Stimulated activated memory B cell treated with anti-CD40 and anti-IgM and Interleukin-4, amounts not matched to agents 10 μg/mL and 1 μg/mL and 100 μg/mL, for 72 hours (primary cell): Measurements from ENCODE around the gene CDKN2B-AS1.

ENCODE experiments used
- ATAC-seq: fragments of 150-1000 bp; cut with Tn5 transposase; 2 replicates; pipeline ENCODE4 v1.10.0; 2021
- H3K27ac Mint-ChIP-seq: one replicate; pipeline ENCODE4 v1.8.0; 2022; ENCODE audit warnings: mild to moderate bottlenecking, mixed read lengths
- H3K27me3 Mint-ChIP-seq: one replicate; pipeline ENCODE4 v1.8.0; 2022; ENCODE audit warnings: mixed read lengths
- H3K36me3 Mint-ChIP-seq: one replicate; pipeline ENCODE4 v1.8.0; 2022; ENCODE audit warnings: mixed read lengths
- H3K4me1 Mint-ChIP-seq: one replicate; pipeline ENCODE4 v1.8.0; 2022; ENCODE audit warnings: mixed read lengths
- H3K4me3 Mint-ChIP-seq: one replicate; pipeline ENCODE4 v1.8.0; 2022; ENCODE audit warnings: mild to moderate bottlenecking, moderate library complexity, mixed read lengths
- H3K9me3 Mint-ChIP-seq: one replicate; pipeline ENCODE4 v1.8.0; 2022; ENCODE audit warnings: mixed read lengths

CDKN2B-AS1 gene

GRCh38 chr9:22064957-22065356, 70.4 kb downstream of the CDKN2B-AS1 start:
- ATAC-seq = no peak
- no peaks in the 10 kb centered on the region for H3K4me1 Mint-ChIP-seq
- no peak overlapping the region for H3K4me3 Mint-ChIP-seq
- no peaks in the 10 kb centered on the region for H3K9me3 Mint-ChIP-seq
- H3K27ac Mint-ChIP-seq = no peak overlapping the region
- H3K27me3 Mint-ChIP-seq = no peaks in the 10 kb centered on the region
- peaks cover 5% of the 10 kb centered on the region for H3K36me3 Mint-ChIP-seq

- no peak overlapping the region for H3K4me3 Mint-ChIP-seq
- no peak for ATAC-seq
- no peaks in the 10 kb centered on the region for H3K4me1 Mint-ChIP-seq
- no peaks in the 10 kb centered on the region for H3K9me3 Mint-ChIP-seq
- peaks cover 5% of the 10 kb centered on the region for H3K36me3 Mint-ChIP-seq
- no peak overlapping the region for H3K27ac Mint-ChIP-seq
- H3K27me3 Mint-ChIP-seq = no peaks in the 10 kb centered on the region
Measured at GRCh38 chr9:22065431-22066200, 71.0 kb downstream of the CDKN2B-AS1 start.

- ATAC-seq = no peak
- Mint-ChIP-seq H3K27ac (no peak overlapping the region), H3K36me3 (peaks cover 5% of the 10 kb centered on the region), H3K9me3 (no peaks in the 10 kb centered on the region), H3K4me1 (no peaks in the 10 kb centered on the region), H3K4me3 (no peak overlapping the region), H3K27me3 (no peaks in the 10 kb centered on the region)
Measured at GRCh38 chr9:22067196-22067595, 72.6 kb downstream of the CDKN2B-AS1 start.

- Mint-ChIP-seq H3K27ac (no peak overlapping the region), H3K4me3 (no peak overlapping the region), H3K27me3 (no peaks in the 10 kb centered on the region), H3K4me1 (no peaks in the 10 kb centered on the region), H3K9me3 (no peaks in the 10 kb centered on the region), H3K36me3 (peaks cover 4% of the 10 kb centered on the region)
- no peak for ATAC-seq
Measured at GRCh38 chr9:22068369-22068768, 73.8 kb downstream of the CDKN2B-AS1 start.

GRCh38 chr9:22073349-22073748, 78.8 kb downstream of the CDKN2B-AS1 start:
- Mint-ChIP-seq H3K27me3 (no peaks in the 10 kb centered on the region), H3K4me3 (no peak overlapping the region), H3K9me3 (no peaks in the 10 kb centered on the region), H3K27ac (no peak overlapping the region), H3K4me1 (no peaks in the 10 kb centered on the region), H3K36me3 (no peaks in the 10 kb centered on the region)
- ATAC-seq = no peak

GRCh38 chr9:22078081-22078480, 83.5 kb downstream of the CDKN2B-AS1 start:
- H3K9me3 Mint-ChIP-seq = no peaks in the 10 kb centered on the region
- no peaks in the 10 kb centered on the region for H3K27me3 Mint-ChIP-seq
- no peak overlapping the region for H3K27ac Mint-ChIP-seq
- H3K4me1 Mint-ChIP-seq = peaks cover 20% of the 10 kb centered on the region
- H3K36me3 Mint-ChIP-seq = peaks cover 7% of the 10 kb centered on the region
- no peak for ATAC-seq
- H3K4me3 Mint-ChIP-seq = no peak overlapping the region

- Mint-ChIP-seq H3K27me3 (no peaks in the 10 kb centered on the region), H3K9me3 (no peaks in the 10 kb centered on the region), H3K27ac (no peak overlapping the region), H3K4me3 (no peak overlapping the region), H3K36me3 (peaks cover 7% of the 10 kb centered on the region), H3K4me1 (peaks cover 20% of the 10 kb centered on the region)
- peak; percentile 94 for ATAC-seq
Measured at GRCh38 chr9:22079873-22080341, 85.3 kb downstream of the CDKN2B-AS1 start.

GRCh38 chr9:22084336-22085035, 89.9 kb downstream of the CDKN2B-AS1 start:
- Mint-ChIP-seq H3K9me3 (no peaks in the 10 kb centered on the region), H3K4me3 (no peak overlapping the region), H3K4me1 (peaks cover 18% of the 10 kb centered on the region), H3K27ac (no peak overlapping the region), H3K27me3 (no peaks in the 10 kb centered on the region), H3K36me3 (peaks cover 7% of the 10 kb centered on the region)
- no peak for ATAC-seq

GRCh38 chr9:22088053-22088716, 93.6 kb downstream of the CDKN2B-AS1 start:
- H3K27me3 Mint-ChIP-seq = no peaks in the 10 kb centered on the region
- peaks cover 4% of the 10 kb centered on the region for H3K9me3 Mint-ChIP-seq
- no peak overlapping the region for H3K27ac Mint-ChIP-seq
- ATAC-seq = no peak
- H3K36me3 Mint-ChIP-seq = no peaks in the 10 kb centered on the region
- no peak overlapping the region for H3K4me3 Mint-ChIP-seq
- H3K4me1 Mint-ChIP-seq = no peaks in the 10 kb centered on the region

GRCh38 chr9:22088717-22089061, 94.1 kb downstream of the CDKN2B-AS1 start:
- no peaks in the 10 kb centered on the region for H3K36me3 Mint-ChIP-seq
- peaks cover 4% of the 10 kb centered on the region for H3K9me3 Mint-ChIP-seq
- ATAC-seq = no peak
- H3K27ac Mint-ChIP-seq = no peak overlapping the region
- H3K4me1 Mint-ChIP-seq = no peaks in the 10 kb centered on the region
- no peaks in the 10 kb centered on the region for H3K27me3 Mint-ChIP-seq
- no peak overlapping the region for H3K4me3 Mint-ChIP-seq

GRCh38 chr9:22097707-22098106, 103.1 kb downstream of the CDKN2B-AS1 start:
- Mint-ChIP-seq H3K27me3 (no peaks in the 10 kb centered on the region), H3K9me3 (no peaks in the 10 kb centered on the region), H3K36me3 (no peaks in the 10 kb centered on the region), H3K4me1 (peaks cover 5% of the 10 kb centered on the region), H3K4me3 (no peak overlapping the region), H3K27ac (no peak overlapping the region)
- no peak for ATAC-seq

- H3K9me3 Mint-ChIP-seq = no peaks in the 10 kb centered on the region
- H3K4me1 Mint-ChIP-seq = peaks cover 6% of the 10 kb centered on the region
- H3K4me3 Mint-ChIP-seq = no peak overlapping the region
- H3K27ac Mint-ChIP-seq = no peak overlapping the region
- no peak for ATAC-seq
- H3K36me3 Mint-ChIP-seq = no peaks in the 10 kb centered on the region
- H3K27me3 Mint-ChIP-seq = no peaks in the 10 kb centered on the region
Measured at GRCh38 chr9:22098643-22099332, 104.2 kb downstream of the CDKN2B-AS1 start.

GRCh38 chr9:22100626-22101025, 106.0 kb downstream of the CDKN2B-AS1 start:
- H3K27me3 Mint-ChIP-seq = no peaks in the 10 kb centered on the region
- ATAC-seq = no peak
- no peaks in the 10 kb centered on the region for H3K36me3 Mint-ChIP-seq
- peaks cover 16% of the 10 kb centered on the region for H3K4me1 Mint-ChIP-seq
- no peak overlapping the region for H3K27ac Mint-ChIP-seq
- H3K9me3 Mint-ChIP-seq = no peaks in the 10 kb centered on the region
- H3K4me3 Mint-ChIP-seq = no peak overlapping the region

GRCh38 chr9:22102146-22103053, 107.8 kb downstream of the CDKN2B-AS1 start:
- Mint-ChIP-seq H3K27me3 (no peaks in the 10 kb centered on the region), H3K9me3 (no peaks in the 10 kb centered on the region), H3K27ac (no peak overlapping the region), H3K36me3 (no peaks in the 10 kb centered on the region), H3K4me3 (no peak overlapping the region), H3K4me1 (peaks cover 17% of the 10 kb centered on the region)
- ATAC-seq = no peak
